Astrocyte (in vitro differentiated cells and primary cell): ENCODE data around the gene C13orf46.

Experiments used
- EZH2 ChIP-seq: IDR thresholded peaks from 2 replicates; pipeline ENCODE4 v1.6.1; 2012; ENCODE audit warnings: mild to moderate bottlenecking, low read length, inconsistent platforms; ENCODE audit not compliant: insufficient read depth
- TF ChIP-seq, protein P1 (sequence below): IDR thresholded peaks from 2 replicates; pipeline ENCODE4 v1.5.1; 2011; ENCODE audit warnings: low read depth, mild to moderate bottlenecking, inconsistent platforms, low read length, moderate library complexity; ENCODE audit not compliant: insufficient read depth

GRCh38 chr13:113999618-113999910, 25.7 kb upstream of the C13orf46 start:
- TF ChIP-seq, protein P1, sequence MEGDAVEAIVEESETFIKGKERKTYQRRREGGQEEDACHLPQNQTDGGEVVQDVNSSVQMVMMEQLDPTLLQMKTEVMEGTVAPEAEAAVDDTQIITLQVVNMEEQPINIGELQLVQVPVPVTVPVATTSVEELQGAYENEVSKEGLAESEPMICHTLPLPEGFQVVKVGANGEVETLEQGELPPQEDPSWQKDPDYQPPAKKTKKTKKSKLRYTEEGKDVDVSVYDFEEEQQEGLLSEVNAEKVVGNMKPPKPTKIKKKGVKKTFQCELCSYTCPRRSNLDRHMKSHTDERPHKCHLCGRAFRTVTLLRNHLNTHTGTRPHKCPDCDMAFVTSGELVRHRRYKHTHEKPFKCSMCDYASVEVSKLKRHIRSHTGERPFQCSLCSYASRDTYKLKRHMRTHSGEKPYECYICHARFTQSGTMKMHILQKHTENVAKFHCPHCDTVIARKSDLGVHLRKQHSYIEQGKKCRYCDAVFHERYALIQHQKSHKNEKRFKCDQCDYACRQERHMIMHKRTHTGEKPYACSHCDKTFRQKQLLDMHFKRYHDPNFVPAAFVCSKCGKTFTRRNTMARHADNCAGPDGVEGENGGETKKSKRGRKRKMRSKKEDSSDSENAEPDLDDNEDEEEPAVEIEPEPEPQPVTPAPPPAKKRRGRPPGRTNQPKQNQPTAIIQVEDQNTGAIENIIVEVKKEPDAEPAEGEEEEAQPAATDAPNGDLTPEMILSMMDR: no peak
- TF ChIP-seq EZH2: no peak
